Muscle of arm (tissue), 12 donors: Measurements from ENCODE around the gene CPNE8. TPM values are rescaled to one million over a fixed set of nuclear protein-coding genes. Genes with fewer than 3 reads are reported as not detected.
"Not testable (repeated sequence)": the region's sequence is repeated elsewhere in the genome, so short reads cannot be mapped to it uniquely, and the experiment has no call there.

ENCODE experiments used
- DNase-seq: peaks from one replicate; pipeline ENCODE4 v3.0.0-alpha.2; 2013
- polyA plus RNA-seq, 12 donors: library from polyadenylated mRNA; unstranded; fragments of 120-200 nt; gene quantifications; one replicate each; pipeline ENCODE4 v1.2.1, GENCODE V29; 2013; ENCODE audit not compliant: insufficient read length in 12 of 12

CPNE8 gene
- polyA plus RNA-seq, 12 donors = 6.0 to 18.5 (median 8.5) TPM; not detected in 1

GRCh38 chr12:38742496-38742895, 162.9 kb downstream of the CPNE8 start:
- not testable (repeated sequence) for DNase-seq

GRCh38 chr12:38736821-38737220, 168.6 kb downstream of the CPNE8 start:
- no peak for DNase-seq

- no peak for DNase-seq
Observed at GRCh38 chr12:38732761-38733160, 172.6 kb downstream of the CPNE8 start.

GRCh38 chr12:38728894-38729293, 176.5 kb downstream of the CPNE8 start:
- DNase-seq = no peak

- DNase-seq = no peak
Observed at GRCh38 chr12:38721611-38722252, 183.7 kb downstream of the CPNE8 start.

GRCh38 chr12:38720661-38721060, 184.7 kb downstream of the CPNE8 start:
- DNase-seq = no peak

GRCh38 chr12:38713294-38713693, 192.1 kb downstream of the CPNE8 start:
- DNase-seq = no peak

GRCh38 chr12:38711054-38711453, 194.3 kb downstream of the CPNE8 start:
- peak; percentile 3 for DNase-seq

- no peak for DNase-seq
Observed at GRCh38 chr12:38708466-38708865, 196.9 kb downstream of the CPNE8 start.

- DNase-seq = no peak
Observed at GRCh38 chr12:38707648-38708047, 197.7 kb downstream of the CPNE8 start.

- DNase-seq = no peak
Observed at GRCh38 chr12:38697289-38697688, 208.1 kb downstream of the CPNE8 start.

- DNase-seq = no peak
Observed at GRCh38 chr12:38695057-38695456, 210.3 kb downstream of the CPNE8 start.

- DNase-seq = no peak
Observed at GRCh38 chr12:38691164-38691563, 214.2 kb downstream of the CPNE8 start.

- no peak for DNase-seq
Observed at GRCh38 chr12:38690646-38691045, 214.7 kb downstream of the CPNE8 start.

GRCh38 chr12:38689704-38690103, 215.7 kb downstream of the CPNE8 start:
- DNase-seq = no peak

GRCh38 chr12:38689195-38689594, 216.2 kb downstream of the CPNE8 start:
- no peak for DNase-seq

GRCh38 chr12:38682521-38682920, 222.9 kb downstream of the CPNE8 start:
- DNase-seq = no peak

- no peak for DNase-seq
Observed at GRCh38 chr12:38669530-38669929, 235.9 kb downstream of the CPNE8 start.

GRCh38 chr12:38669081-38669480, 236.3 kb downstream of the CPNE8 start:
- no peak for DNase-seq

- no peak for DNase-seq
Observed at GRCh38 chr12:38666425-38666824, 239.0 kb downstream of the CPNE8 start.

GRCh38 chr12:38664661-38665269, 240.6 kb downstream of the CPNE8 start:
- no peak for DNase-seq

- no peak for DNase-seq
Observed at GRCh38 chr12:38662829-38663228, 242.6 kb downstream of the CPNE8 start.

GRCh38 chr12:38653650-38654049, 251.7 kb downstream of the CPNE8 start:
- no peak for DNase-seq

- no peak for DNase-seq
Observed at GRCh38 chr12:38648813-38649212, 256.6 kb downstream of the CPNE8 start.
